Liver (tissue), 9 donors: ENCODE data around the gene MSX2. TPM values are rescaled to one million over a fixed set of nuclear protein-coding genes. Genes with fewer than 3 reads are reported as not detected.

ENCODE experiments used
- DNase-seq: peaks from one replicate; pipeline ENCODE4 v3.0.0-alpha.2; 2017; ENCODE audit warnings: low spot score
- H3K27ac ChIP-seq, 2 donors: one replicate each; pipeline ENCODE4 v1.7.0; 2013; ENCODE audit warnings: inconsistent platforms in 2 of 2, low read length in 2 of 2, control low read depth in 1 of 2, low read depth in 1 of 2, mild to moderate bottlenecking in 1 of 2
- H3K27me3 ChIP-seq, 4 donors: one replicate each; pipeline versions ENCODE4 v1.6.1 to v1.7.0; 2013; ENCODE audit warnings: low read length in 3 of 4, inconsistent platforms in 1 of 4, mild to moderate bottlenecking in 1 of 4, moderate library complexity in 1 of 4; ENCODE audit not compliant: control insufficient read depth in 4 of 4, insufficient read depth in 4 of 4
- H3K36me3 ChIP-seq, 4 donors: one replicate each; pipeline versions ENCODE4 v1.6.1 to v1.7.0; 2013; ENCODE audit warnings: low read length in 3 of 4, mild to moderate bottlenecking in 3 of 4, low read depth in 1 of 4, moderate library complexity in 1 of 4; ENCODE audit not compliant: control insufficient read depth in 4 of 4, insufficient read depth in 3 of 4
- H3K4me1 ChIP-seq, 4 donors: one replicate each; pipeline versions ENCODE4 v1.6.1 to v1.7.0; 2013; ENCODE audit warnings: low read length in 3 of 4, mild to moderate bottlenecking in 3 of 4, moderate library complexity in 1 of 4; ENCODE audit not compliant: control insufficient read depth in 4 of 4, insufficient read depth in 4 of 4
- H3K4me3 ChIP-seq, 3 donors: one replicate each; pipeline versions ENCODE4 v1.6.1 to v1.7.0; 2013; ENCODE audit warnings: low read length in 3 of 3, control low read depth in 1 of 3, low read depth in 1 of 3, mild to moderate bottlenecking in 1 of 3
- H3K9ac ChIP-seq, 2 donors: one replicate each; pipeline ENCODE4 v1.7.0; 2013; ENCODE audit warnings: low read length in 2 of 2, mild to moderate bottlenecking in 2 of 2, moderate library complexity in 2 of 2, control low read depth in 1 of 2, low read depth in 1 of 2
- H3K9me3 ChIP-seq, 4 donors: one replicate each; pipeline versions ENCODE4 v1.6.1 to v1.7.0; 2013; ENCODE audit warnings: low read length in 3 of 4; ENCODE audit not compliant: control insufficient read depth in 4 of 4
- ATF3 ChIP-seq: IDR thresholded peaks from 2 replicates; pipeline ENCODE4 v1.6.1; 2016; ENCODE audit warnings: antibody characterized with exemption
- CTCF ChIP-seq: fragments of 150-350 bp; IDR thresholded peaks from 2 replicates; pipeline ENCODE4 v1.5.1; 2017; ENCODE audit warnings: improper control_type of control experiment, low read depth, low read length; ENCODE audit not compliant: missing input control
- FOXA2 ChIP-seq: IDR thresholded peaks from 2 replicates; pipeline ENCODE4 v1.6.1; 2016; ENCODE audit warnings: antibody characterized with exemption
- GABPA ChIP-seq, 2 donors: IDR thresholded peaks in 1 of 2; conservative IDR thresholded peaks in 1 of 2; 2 replicates each; pipeline ENCODE4 v1.6.1; 2016; ENCODE audit warnings: antibody characterized with exemption in 2 of 2, mild to moderate bottlenecking in 1 of 2, moderate library complexity in 1 of 2
- HNF4A ChIP-seq, 2 donors: conservative IDR thresholded peaks; 2 replicates each; pipeline ENCODE4 v1.6.1; 2016; ENCODE audit warnings: antibody characterized with exemption in 2 of 2, mild to moderate bottlenecking in 2 of 2
- MAX ChIP-seq: IDR thresholded peaks from 2 replicates; pipeline ENCODE4 v1.6.1; 2016; ENCODE audit warnings: antibody characterized with exemption
- RAD21 ChIP-seq, 2 donors: IDR thresholded peaks; 2 replicates each; pipeline ENCODE4 v1.6.1; 2016; ENCODE audit warnings: antibody characterized with exemption in 2 of 2, mild to moderate bottlenecking in 2 of 2
- SP1 ChIP-seq: IDR thresholded peaks from 2 replicates; pipeline ENCODE4 v1.6.1; 2018; ENCODE audit warnings: antibody characterized with exemption, mild to moderate bottlenecking
- TAF1 ChIP-seq: conservative IDR thresholded peaks from 2 replicates; pipeline ENCODE4 v1.6.1; 2016; ENCODE audit warnings: antibody characterized with exemption, mild to moderate bottlenecking
- YY1 ChIP-seq: IDR thresholded peaks from 2 replicates; pipeline ENCODE4 v1.6.1; 2016; ENCODE audit warnings: antibody characterized with exemption, mild to moderate bottlenecking
- WGBS: extraction: QIAGEN DNeasy Blood & Tissue Kit; methylation state at CpG from one replicate; pipeline ENCODE4 v1.1.7; 2013; 5-methylcytosine and 5-hydroxymethylcytosine counted together
- polyA plus RNA-seq, 2 donors: library from polyadenylated mRNA; stranded (reverse) in 1 of 2; unstranded in 1 of 2; fragments of 200-250 nt in 1 of 2; fragments of >200 nt in 1 of 2; fragmentation: Nextera tagmentation in 1 of 2; extraction: Ambion mirVana in 1 of 2; gene quantifications; one replicate each; pipeline versions ENCODE4 v1.2.1 to v1.2.3, GENCODE V29; 2013 to 2015
- total RNA-seq, 2 donors: library from RNA; depleted of rRNA; stranded (reverse); fragments of >200 nt; gene quantifications; one replicate each; pipeline ENCODE4 v1.2.3, GENCODE V29; 2014
- donor health status: healthy.
- donor health status: healthy.
- donor health status: healthy.
- donor health status: healthy.
- donor health status: healthy.

Gene MSX2
- total and polyA plus RNA-seq, 4 donors: 0.08 to 0.09 TPM; not detected in 2

- Histone ChIP-seq H3K36me3 (no peaks in the 10 kb centered on the region), H3K9me3 (no peaks in the 10 kb centered on the region), H3K27ac (no peak overlapping the region), H3K4me1 (no peaks in the 10 kb centered on the region), H3K9ac (no peak overlapping the region), H3K4me3 (no peak overlapping the region), H3K27me3 (peaks cover 15 to 23% (median 17%) of the 10 kb centered on the region in 4 donors)
- 8% methylated on average over 22 of the region's 22 CpGs for WGBS
- no peak for DNase-seq
- TF ChIP-seq RAD21 (IDR thresholded peaks at IDR 0.05) (no peak), GABPA (IDR thresholded peaks at IDR 0.05 in 1 of 2, conservative IDR thresholded peaks at IDR 0.05 in 1 of 2) (no peak), MAX (no peak), HNF4A (conservative IDR thresholded peaks at IDR 0.05) (no peak), CTCF (no peak), TAF1 (no peak)
These were observed 10.5 kb downstream of the MSX2 start for GRCh38 chr5:174734571-174735497.

- Histone ChIP-seq H3K27ac (no peak overlapping the region), H3K4me3 (no peak overlapping the region), H3K9me3 (no peaks in the 10 kb centered on the region), H3K9ac (no peak overlapping the region), H3K27me3 (peaks cover 15 to 19% (median 17%) of the 10 kb centered on the region in 4 donors), H3K4me1 (no peaks in the 10 kb centered on the region), H3K36me3 (no peaks in the 10 kb centered on the region)
- WGBS: 3% methylated on average over 54 of the region's 54 CpGs
- no peak for DNase-seq
- TF ChIP-seq TAF1 (no peak), SP1 (no peak), YY1 (no peak), ATF3 (no peak), CTCF (peak; percentile 17), FOXA2 (no peak), RAD21 (IDR thresholded peaks at IDR 0.05) (peak; percentile 54 to 56)
These were observed 11.3 kb downstream of the MSX2 start for GRCh38 chr5:174735498-174736330.
